Pancreas (tissue), 10 donors: Measurements from ENCODE around the gene CPED1. TPM values are rescaled to one million over a fixed set of nuclear protein-coding genes. Genes with fewer than 3 reads are reported as not detected.

Experiments used
- ATAC-seq, 4 donors: fragments of 200-7000 bp; cut with Tn5 transposase; one replicate each; pipeline versions ENCODE4 v1.8.0 to v1.9.1; 2020; ENCODE audit warnings: mild to moderate bottlenecking in 4 of 4, moderate library complexity in 4 of 4
- DNase-seq, 6 donors: peaks; one replicate each; pipeline ENCODE4 v3.0.0-alpha.2; 2020
- FAIRE-seq: peaks from 2 replicates; lab custom pipeline; 2012; peaks lifted over from hg19 to GRCh38; lab: Jason Lieb, UNC
- H3K27ac ChIP-seq, 4 donors: fragments of 200-600 bp; sonication (generic); 1 replicate in 3 of 4; 2 replicates in 1 of 4; pipeline versions ENCODE4 v1.5.0 to v1.8.0; 2020
- H3K27me3 ChIP-seq, 4 donors: fragments of 200-600 bp; one replicate each; pipeline ENCODE4 v1.8.0; 2021
- H3K36me3 ChIP-seq, 3 donors: fragments of 200-600 bp; sonication (generic) in 1 of 3; one replicate each; pipeline versions ENCODE4 v1.5.0 to v1.8.0; 2020 to 2021
- H3K4me1 ChIP-seq, 3 donors: fragments of 200-600 bp; one replicate each; pipeline ENCODE4 v1.8.0; 2021
- H3K4me3 ChIP-seq, 4 donors: fragments of 200-600 bp; sonication (generic) in 2 of 4; one replicate each; pipeline versions ENCODE4 v1.5.0 to v1.8.0; 2020 to 2021
- H3K9me3 ChIP-seq, 4 donors: fragments of 200-600 bp; one replicate each; pipeline ENCODE4 v1.8.0; 2021
- WGBS, 2 donors: extraction: QIAGEN DNeasy Blood & Tissue Kit; methylation state at CpG; one replicate each; pipeline ENCODE4 v1.1.7; 2013; 5-methylcytosine and 5-hydroxymethylcytosine counted together
- intact Hi-C, 3 donors: fragments of 100-400 bp; cut with DNase I; formaldehyde crosslinking; loops; one replicate each; pipeline versions ENCODE4 v1.11.1 to v1.14.2; 2022
- polyA plus RNA-seq, 2 donors: library from polyadenylated mRNA; stranded (reverse); fragments of 200-250 nt; gene quantifications; one replicate each; pipeline ENCODE4 v1.2.3, GENCODE V29; 2013
- total RNA-seq, 6 donors: library from RNA; stranded (reverse); fragmentation: NEBNext Ultra II Directional in 4 of 6; extraction: Animal tissue kit (Norgen Biotek cat#: 25700) in 4 of 6; gene quantifications; one replicate each; pipeline versions ENCODE4 v1.2.1 to v1.2.4, GENCODE V29; 2021 to 2023
- TF ChIP-seq, protein P1 (sequence below), 4 donors: fragments of 200-600 bp; sonication (generic) in 3 of 4; IDR thresholded peaks; one replicate each; pipeline versions ENCODE4 v1.5.0 to v1.8.0; 2021; ENCODE audit warnings: antibody characterized with exemption in 4 of 4
- donor health status: healthy with polysubstance abuse.
- donor health status: DM: no; HTN: no; CAD: no; lungs with moderate emphysema.
- donor health status: DM: no; HTN: no; CAD: no.
- donor health status: control.
- donor health status: control.
- donor health status: Bipolar disorder and iron deficiency.
- donor health status: DM: yes; HTN: yes; CAD: no.
- donor health status: DM: no; HTN: no; CAD: no.
- donor health status: DM: no; HTN: no; CAD: no.
- donor health status: DM: yes; HTN: yes; CAD: no.

Gene CPED1
- total and polyA plus RNA-seq, 8 donors: 0.57 to 6.1 (median 1.3) TPM

DNA sequence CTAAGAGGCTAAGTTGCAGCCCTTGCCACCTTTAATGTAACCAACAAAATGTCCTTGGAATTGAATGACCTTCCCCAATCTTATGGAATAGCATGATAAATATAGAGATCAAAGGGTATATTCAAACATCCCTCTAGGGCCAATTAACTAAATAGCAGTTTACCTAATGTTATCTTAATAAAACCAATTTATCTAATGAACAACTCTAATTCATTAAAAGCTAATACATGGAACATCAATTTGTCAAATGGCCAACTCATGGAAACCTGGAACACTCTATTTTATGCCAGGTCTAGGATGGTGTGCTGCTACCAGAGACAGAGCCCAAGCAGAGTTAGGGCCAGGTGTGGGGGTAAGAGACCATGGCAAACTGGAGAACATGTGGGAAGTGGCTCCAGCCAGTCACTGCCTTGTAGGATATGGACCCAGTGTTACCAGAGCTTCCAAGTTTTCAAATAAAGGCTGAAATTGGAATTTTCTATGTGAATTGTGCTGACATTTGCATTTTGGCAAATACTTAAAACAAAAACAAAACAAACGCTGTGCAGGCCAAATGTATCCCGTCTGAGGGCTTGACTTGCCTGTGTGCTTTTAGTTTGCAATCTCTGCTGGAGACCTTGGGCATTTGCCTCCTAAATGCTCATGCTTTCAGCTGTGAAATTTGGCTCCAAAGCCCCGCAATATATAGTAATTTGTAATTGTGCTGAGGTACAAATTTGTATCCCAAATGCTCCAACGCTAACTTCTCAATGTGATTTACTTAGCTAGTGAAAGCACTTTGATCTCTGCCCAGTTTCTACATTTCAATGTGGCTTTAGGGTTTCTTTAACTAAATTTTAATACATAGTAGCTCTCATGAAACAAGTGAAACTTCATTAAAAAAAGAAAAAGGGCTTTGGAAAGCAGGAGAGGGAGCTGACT is 55.1 kb downstream of the CPED1 start:
- Histone ChIP-seq H3K27me3 (no peaks in the 10 kb centered on the region), H3K27ac (no peak overlapping the region), H3K9me3 (no peaks in the 10 kb centered on the region), H3K4me1 (no peaks in the 10 kb centered on the region), H3K4me3 (no peak overlapping the region), H3K36me3 (no peaks in the 10 kb centered on the region)
- TF ChIP-seq, protein P1, sequence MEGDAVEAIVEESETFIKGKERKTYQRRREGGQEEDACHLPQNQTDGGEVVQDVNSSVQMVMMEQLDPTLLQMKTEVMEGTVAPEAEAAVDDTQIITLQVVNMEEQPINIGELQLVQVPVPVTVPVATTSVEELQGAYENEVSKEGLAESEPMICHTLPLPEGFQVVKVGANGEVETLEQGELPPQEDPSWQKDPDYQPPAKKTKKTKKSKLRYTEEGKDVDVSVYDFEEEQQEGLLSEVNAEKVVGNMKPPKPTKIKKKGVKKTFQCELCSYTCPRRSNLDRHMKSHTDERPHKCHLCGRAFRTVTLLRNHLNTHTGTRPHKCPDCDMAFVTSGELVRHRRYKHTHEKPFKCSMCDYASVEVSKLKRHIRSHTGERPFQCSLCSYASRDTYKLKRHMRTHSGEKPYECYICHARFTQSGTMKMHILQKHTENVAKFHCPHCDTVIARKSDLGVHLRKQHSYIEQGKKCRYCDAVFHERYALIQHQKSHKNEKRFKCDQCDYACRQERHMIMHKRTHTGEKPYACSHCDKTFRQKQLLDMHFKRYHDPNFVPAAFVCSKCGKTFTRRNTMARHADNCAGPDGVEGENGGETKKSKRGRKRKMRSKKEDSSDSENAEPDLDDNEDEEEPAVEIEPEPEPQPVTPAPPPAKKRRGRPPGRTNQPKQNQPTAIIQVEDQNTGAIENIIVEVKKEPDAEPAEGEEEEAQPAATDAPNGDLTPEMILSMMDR (IDR thresholded peaks at IDR 0.05): no peak
- ATAC-seq: no peak
- intact Hi-C loops: no loop called here
- WGBS, 2 donors: 66 to 70% methylated on average over 4 of the region's 4 CpGs
- DNase-seq: no peak
- no peak for FAIRE-seq

GRCh38 chr7:121045090-121045489 is 56.6 kb downstream of the CPED1 start:
- 57 to 68% methylated on average over 1 of the region's 1 CpG for WGBS, 2 donors
- Histone ChIP-seq H3K4me3 (no peak overlapping the region), H3K27ac (no peak overlapping the region), H3K36me3 (no peaks in the 10 kb centered on the region), H3K4me1 (no peaks in the 10 kb centered on the region), H3K27me3 (no peaks in the 10 kb centered on the region), H3K9me3 (no peaks in the 10 kb centered on the region)
- DNase-seq: no peak
- intact Hi-C loops: no loop called here
- no peak for ATAC-seq
- TF ChIP-seq, protein P1 (IDR thresholded peaks at IDR 0.05): no peak
- no peak for FAIRE-seq

DNA sequence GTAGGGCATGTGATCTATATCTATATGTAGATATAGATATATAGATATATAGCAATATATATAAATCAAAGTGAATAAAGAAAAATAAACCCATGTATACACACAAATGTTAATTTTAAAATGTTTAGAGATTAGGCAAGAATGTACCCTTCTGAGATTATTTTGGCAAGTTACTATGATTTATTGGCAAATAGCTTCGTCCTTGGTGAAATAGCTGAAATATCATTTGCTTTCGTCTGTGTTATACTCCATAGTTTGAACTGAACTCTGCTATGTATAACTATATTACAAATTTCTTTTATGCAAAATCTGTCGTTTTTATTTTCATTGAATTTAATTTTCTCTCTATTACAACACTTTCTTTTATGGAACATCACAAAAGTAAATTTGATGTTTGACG is 57.5 kb downstream of the CPED1 start:
- Histone ChIP-seq H3K9me3 (no peaks in the 10 kb centered on the region), H3K4me1 (no peaks in the 10 kb centered on the region), H3K27me3 (no peaks in the 10 kb centered on the region), H3K27ac (no peak overlapping the region), H3K36me3 (no peaks in the 10 kb centered on the region), H3K4me3 (no peak overlapping the region)
- no peak for ATAC-seq
- FAIRE-seq: no peak
- TF ChIP-seq, protein P1 (IDR thresholded peaks at IDR 0.05): no peak
- WGBS, 2 donors: 43 to 53% methylated on average over 4 of the region's 4 CpGs
- intact Hi-C loops: no loop called here
- no peak for DNase-seq

- H3K36me3 ChIP-seq: no peaks in the 10 kb centered on the region
- intact Hi-C loops: no loop called here
- no peaks in the 10 kb centered on the region for H3K9me3 ChIP-seq
- H3K27me3 ChIP-seq: no peaks in the 10 kb centered on the region
- no peaks in the 10 kb centered on the region for H3K4me1 ChIP-seq
- FAIRE-seq (no peak), ATAC-seq (no peak), DNase-seq (no peak)
- H3K4me3 ChIP-seq: no peak overlapping the region
- WGBS, 2 donors: 77 to 86% methylated on average over 2 of the region's 2 CpGs
- TF ChIP-seq, protein P1 (IDR thresholded peaks at IDR 0.05): no peak
- no peak overlapping the region for H3K27ac ChIP-seq
Observed at GRCh38 chr7:121046893-121047468, 58.5 kb downstream of the CPED1 start.

- ATAC-seq (no peak), FAIRE-seq (no peak), DNase-seq (no peak)
- H3K27me3 ChIP-seq: no peaks in the 10 kb centered on the region
- no peaks in the 10 kb centered on the region for H3K36me3 ChIP-seq
- TF ChIP-seq, protein P1 (IDR thresholded peaks at IDR 0.05): no peak
- 60 to 65% methylated on average over 4 of the region's 4 CpGs for WGBS, 2 donors
- intact Hi-C loops: no loop called here
- no peaks in the 10 kb centered on the region for H3K9me3 ChIP-seq
- H3K4me1 ChIP-seq: no peaks in the 10 kb centered on the region
- H3K4me3 ChIP-seq: no peak overlapping the region
- H3K27ac ChIP-seq: no peak overlapping the region
Observed at GRCh38 chr7:121048195-121048594, 59.7 kb downstream of the CPED1 start.
